HG03108 (cell line): ENCODE measurements around the gene ABCC5.

ENCODE experiments used
- ATAC-seq: cut with Tn5 transposase; IDR thresholded peaks from one replicate; pipeline ENCODE4 v1.9.1; 2021; ENCODE audit warnings: moderate library complexity; ENCODE audit not compliant: unreplicated experiment

ABCC5 gene

DNA sequence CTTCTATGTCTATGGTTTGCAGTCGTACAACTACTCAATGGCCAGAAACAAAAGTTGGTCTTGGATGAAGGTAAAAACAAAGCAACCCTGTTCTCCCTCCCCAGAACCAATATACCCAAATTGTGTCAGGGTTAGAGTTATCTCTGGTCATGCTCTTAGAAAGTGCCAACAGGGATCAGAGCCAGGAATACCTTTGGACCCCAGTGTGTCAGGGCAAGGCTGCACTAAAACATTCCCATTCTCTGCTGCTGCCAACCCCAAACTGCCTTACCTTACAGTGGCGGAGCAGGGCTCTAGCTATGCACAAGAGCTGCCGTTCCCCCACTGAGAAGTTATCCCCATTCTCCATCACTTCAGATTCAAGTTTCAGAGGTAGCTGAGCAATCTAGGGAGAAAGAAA is 90.6 kb downstream of the ABCC5 start:
- ATAC-seq = no peak

DNA sequence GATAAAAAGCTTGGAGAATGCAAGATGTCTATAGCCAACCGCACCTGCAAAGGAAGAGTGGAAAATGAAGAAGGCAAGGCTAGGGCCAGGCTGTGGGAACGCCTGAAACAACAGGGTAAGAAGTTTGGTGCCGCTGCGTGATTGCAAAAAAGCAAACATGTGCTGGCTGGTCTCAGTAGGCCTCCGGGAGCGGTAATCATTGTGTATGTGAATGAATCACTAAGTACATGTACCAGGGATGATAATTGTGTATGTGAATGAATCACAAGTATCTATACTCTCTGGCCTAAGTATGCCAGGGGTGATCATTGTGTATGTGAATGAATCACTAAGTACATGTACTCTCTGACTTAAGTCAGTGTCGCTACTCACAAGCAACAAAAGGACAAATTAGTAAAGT is 92.7 kb downstream of the ABCC5 start:
- ATAC-seq = no peak

DNA sequence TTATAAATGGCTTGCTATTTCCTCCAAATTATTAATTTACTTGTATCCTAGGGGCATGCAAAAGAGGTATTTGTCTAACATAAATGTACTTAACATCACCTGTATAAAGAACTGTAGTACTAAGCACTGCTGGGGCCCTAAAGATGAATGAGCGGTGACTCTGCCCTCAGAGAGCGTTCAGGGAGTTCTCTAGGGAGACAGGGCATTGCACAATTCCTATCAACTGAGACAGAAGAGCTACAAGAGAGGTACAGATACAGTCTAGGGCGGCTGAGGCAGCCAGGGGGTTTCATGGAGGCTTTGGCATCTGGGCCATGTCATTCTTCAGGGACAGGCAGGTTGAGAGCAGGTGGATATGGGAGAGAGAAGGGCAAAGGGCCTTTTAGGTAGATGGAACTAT is 93.1 kb downstream of the ABCC5 start:
- ATAC-seq = no peak

DNA sequence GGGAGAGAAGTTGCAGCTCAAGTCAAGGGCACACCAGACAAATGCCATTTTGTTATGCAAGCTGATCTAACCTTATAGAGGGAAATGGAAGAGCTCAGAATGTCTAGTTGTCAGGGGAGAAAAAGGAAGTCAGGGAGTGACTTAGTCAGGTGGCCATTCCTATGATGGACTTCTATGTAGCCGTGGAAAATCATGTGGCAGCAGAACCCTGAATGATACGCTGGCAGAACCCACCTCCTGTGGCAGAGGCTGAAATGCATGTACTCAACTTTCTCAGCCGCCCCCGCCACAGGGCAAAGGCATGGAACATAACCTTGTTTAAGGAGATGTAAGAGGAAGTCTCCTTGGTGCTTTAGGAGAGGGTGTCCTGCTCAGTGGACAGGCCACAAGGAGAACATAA is 95.3 kb downstream of the ABCC5 start:
- ATAC-seq = no peak

DNA sequence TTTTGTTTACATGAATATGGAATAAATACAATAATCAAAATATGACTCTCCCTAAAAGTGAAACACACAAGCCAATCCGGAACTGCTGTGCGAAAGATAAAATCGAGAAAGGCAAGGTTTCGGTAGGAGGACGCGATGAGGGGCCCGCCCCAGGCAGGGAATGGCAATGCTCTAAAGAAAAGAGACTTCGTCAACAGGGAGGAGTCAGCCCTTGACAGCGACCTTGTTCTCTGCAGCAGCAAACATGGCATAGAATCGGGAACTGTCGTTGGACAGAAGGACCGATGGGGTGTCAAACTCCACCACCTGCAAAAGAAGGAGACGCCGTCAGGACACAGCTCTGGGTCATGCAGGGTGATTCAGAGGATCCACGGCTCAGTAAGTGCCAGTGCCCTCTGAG is 96.6 kb downstream of the ABCC5 start:
- no peak for ATAC-seq

DNA sequence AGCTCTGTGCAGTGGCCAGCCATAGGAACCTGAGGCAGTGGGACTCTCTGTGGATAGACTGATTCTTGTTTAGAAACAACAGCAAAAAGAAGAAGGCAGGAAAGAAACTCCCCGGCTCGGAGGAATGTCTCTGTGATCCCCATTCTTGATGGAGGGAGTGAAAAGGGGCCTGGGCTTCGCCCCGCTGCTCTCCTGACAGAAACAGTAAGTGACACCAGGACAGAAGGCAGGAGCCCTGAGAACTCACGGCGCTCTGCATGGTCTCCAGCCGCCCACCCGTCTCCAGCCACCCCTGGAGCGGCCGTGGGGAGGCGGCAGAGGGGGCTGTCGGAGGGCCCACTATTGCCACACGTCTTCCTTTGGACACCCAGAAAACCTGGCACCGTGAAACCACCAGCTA is 97.3 kb downstream of the ABCC5 start:
- no peak for ATAC-seq

DNA sequence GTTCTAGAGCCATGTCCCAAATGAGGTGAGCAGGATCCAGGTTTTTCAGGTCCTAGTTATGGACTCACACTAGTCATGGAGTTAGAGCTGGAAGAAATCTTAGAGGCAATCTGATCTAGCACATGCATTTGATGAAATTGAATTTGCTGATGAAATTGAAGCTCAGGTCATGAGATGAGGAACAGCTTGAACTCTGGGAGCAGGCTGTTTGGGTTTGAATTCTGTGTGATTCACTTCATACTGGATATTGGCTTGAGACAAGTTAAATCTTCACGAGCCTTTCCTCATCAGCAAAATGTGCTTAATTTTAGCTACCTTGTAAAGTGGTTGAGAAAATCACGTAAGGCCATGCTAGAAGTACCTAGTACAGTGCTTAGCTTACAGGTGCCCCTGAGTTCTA is 99.5 kb downstream of the ABCC5 start:
- ATAC-seq = no peak

DNA sequence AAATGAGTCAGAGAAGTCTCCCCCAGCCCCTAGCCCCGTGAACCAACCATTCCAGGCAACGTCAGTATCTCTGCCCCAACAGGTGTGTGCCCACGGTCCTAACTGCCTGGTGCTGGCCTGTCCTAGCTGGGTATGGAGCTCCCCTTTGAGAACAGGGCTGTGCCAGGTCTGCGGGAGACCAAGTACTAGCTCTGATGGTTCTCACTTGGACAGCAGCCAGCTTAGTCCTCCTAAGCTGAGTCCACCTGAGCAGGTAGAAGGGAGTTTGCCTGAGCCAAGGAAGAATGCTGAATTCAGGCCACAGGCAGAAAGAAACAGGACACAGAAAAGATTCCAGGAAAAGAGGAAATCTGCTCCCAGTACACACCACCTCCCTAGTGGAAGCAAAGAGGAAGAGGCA is 99.9 kb downstream of the ABCC5 start:
- no peak for ATAC-seq

DNA sequence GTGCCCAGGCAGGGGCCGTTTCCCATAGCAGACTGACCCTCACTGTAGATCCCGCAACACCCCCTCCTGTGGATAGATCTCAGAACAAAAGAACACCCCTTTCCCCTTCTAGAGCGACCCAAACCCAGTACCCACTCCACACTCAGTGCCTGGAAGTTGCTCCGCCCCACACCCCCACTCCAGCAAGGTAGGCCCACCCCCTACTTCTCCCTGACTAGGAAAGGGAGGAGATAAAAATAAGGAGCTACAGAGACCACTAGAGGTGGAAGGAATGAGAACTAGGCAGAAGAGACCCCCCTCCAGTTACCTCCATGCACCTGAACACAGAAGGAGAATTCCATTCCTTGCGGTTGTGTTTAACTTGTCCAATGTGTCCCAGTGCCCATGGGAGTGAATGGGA is 102.8 kb downstream of the ABCC5 start:
- no peak for ATAC-seq

DNA sequence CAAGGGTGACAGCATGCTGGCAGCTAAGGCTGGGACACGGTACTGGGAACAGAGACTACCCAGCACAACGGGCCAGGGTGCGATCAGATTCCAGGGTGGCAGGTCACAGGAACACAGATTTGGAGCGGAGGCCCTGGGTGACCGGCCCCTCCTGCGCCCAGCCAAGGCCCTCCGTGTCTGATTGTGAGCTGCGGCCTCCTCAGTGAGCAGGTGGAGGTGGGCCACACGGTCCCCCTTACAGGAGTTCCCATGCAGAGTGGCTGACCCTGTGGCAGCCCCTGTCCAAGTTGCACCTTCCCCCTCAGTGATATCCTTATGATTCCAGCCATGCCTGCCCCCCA is 104.1 kb downstream of the ABCC5 start:
- ATAC-seq = no peak

DNA sequence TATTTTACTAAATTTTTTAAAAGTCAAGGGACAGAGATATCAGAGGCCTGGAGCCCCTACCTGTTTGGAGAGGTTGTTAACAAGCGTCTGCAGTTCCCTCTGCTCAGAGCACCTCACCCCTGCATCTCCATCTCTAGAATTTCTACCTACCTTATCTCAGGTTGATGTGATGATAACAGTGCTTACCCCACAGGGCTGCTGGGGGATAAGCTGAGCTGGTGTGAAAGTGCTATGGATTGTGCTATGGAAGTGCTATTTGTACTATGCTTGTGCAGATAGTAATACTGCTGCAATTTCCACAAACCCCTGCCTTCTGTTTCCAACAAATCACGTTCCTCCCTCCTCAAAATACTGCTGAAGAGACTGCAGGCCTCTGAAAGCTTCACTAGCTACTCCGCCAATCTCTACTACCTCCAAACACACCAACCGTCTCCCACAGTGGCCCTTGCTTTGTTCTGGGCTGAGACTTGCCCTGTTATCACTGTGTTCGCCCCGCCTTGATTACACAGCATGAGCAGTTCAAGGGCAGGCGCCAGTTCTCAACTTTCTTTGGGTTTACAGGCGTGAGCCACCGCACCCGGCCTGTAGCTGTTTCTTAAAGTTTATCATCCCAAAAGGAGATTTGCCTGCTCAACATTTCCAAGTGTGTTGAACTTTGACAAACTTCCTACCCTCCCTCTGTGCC is 104.6 kb downstream of the ABCC5 start:
- no peak for ATAC-seq

DNA sequence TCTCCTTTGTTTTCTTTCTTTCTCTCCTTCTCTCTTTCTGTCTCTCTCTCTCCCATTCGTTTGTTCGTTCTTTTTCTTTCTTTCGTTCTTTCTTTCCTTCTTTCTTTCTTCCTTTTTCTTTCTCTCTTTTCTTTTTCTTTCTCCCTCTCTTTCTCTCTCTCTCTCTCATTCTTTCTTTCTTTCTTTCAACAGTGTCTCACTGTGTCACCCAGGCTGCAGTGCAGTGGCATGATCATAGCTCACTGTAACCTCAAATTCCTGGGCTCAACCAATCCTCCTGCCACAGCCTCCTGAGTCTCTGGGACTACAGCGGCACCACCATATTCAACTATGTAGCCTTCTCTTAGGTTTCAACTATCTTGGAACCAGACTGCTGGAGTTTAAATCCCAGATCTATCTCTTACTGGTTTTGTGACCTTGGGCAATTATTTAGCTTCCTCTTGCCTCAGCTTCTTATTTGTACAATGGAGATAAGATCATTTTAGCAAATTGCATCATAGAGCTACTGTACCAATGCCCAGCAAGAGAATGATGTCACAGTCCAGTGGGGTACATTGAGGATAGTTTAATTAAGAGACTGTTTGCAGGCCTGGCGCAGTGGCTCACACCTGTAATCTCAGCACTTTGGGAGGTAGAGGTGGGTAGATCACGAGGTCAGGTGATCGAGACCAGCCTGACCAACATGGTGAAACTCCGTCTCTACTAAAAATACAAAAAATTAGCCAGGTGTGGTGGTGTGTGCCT is 105.7 kb downstream of the ABCC5 start:
- no peak for ATAC-seq

DNA sequence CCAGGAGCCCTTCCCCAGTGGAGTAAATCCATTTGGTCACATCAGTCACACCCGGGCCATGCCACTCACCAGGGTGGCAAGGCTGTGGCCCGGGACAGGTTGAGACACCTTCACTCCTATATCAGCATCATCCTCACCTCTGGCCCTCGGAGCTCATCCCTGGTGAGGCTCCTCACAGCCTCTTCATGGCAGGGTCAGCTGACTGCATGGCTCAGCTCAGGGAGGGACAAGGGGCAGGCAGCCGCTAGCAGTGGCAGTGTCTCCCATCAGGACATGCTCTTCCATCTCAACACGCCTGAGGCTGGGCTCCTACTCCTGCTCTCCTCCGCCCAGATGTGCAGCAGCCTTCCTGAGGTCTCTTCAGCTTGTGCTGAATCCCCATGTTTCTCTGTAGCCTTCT is 106.6 kb downstream of the ABCC5 start:
- ATAC-seq = no peak

DNA sequence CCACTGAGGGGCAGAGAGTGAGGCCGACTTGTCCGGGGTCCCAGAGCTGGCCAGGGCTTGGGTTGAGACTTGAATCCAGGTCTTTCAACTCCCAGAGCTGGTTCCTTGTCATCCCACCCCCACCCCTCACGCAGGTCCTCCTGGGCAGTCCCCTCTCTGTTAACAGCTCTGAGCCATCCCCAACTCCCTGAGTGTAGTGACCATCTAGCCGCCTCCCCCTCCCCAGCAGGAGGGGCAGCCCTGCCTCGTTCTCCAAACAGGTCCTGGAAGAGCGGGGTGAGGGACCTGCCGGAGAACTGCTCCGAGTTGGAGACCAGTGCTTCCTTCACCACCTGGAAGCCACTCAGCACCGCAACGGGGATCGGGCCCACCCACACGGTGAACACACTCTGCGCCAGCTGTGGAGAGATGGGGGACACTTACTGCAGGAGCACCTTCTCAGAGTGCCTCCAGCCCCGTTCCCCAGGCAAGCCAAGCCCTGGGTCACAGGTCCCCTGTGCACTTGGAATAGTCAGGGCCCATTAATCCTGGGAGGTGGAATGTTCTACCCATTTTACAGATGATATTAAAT is 108.6 kb downstream of the ABCC5 start:
- ATAC-seq = no peak

DNA sequence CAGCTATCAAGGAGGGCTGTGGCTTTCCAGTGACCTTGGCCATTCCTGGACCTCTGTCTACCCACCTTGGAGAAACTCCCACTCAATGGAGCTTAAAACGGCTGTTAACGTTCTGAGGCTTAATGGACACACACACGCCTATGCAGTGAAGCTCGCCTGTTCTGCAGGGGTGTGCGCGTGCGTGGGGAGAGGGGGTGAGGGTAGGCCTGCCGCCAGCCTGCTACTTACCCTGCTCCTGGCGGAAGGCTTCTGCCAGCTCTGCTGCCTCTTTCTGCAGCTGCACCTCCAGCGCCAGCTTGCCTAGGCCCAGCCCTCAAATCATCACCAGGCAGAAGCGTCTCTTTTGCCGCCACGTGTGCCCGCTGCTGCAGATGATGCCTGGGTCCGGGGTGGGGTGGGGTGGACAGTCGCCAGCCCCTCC is 109.8 kb downstream of the ABCC5 start:
- ATAC-seq = no peak

DNA sequence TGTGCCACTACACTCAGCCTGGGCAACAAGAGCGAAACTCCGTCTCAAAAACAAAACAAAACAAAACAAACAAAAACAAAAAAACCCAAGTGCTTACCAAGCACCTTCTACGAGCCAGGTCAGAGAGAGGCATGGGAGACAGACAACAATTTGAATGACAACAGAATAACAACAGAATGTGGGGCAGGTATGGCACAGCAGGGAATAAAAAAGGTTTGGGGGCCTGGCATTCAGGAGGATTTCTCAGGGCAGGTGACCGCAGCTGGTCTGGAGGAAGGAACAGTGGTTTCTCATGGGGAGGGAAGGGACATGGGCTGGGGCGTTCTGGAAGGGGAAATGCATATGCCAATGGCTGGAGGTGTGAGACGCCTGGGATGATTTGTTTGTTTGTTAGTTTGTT is 110.5 kb downstream of the ABCC5 start:
- ATAC-seq = no peak

DNA sequence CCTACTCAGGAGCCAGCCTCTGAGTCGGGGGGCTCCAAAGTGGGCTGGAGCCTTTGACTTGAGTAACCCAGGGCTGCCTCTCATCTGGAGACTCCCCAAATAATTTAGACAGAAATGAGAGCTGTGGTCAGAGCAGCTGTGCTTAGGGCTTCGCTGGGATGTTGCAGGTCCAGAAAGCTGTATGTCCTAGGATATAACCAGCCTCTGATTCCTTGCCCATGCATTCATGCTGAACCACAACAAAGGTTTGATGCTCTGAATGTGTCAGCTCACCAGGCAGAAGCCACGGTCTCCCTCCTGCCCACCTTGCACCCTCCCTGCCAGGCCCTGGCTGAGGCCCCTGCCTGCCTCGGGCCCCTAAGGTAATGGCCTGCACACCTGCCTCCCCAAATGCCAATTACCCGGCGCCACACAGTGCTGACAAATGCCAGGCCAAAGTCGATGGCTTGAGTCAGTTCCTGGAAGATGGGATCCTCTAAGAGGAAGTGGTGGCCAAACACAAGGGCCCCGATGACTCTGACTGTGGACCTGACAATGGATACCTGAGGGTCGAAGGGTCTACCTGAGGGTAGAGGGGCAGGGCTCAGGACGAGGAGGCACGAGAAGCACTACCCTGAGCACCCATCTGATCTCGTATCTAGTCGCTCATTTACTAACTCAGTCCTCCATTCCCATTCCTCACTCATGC is 111.3 kb downstream of the ABCC5 start:
- no peak for ATAC-seq

DNA sequence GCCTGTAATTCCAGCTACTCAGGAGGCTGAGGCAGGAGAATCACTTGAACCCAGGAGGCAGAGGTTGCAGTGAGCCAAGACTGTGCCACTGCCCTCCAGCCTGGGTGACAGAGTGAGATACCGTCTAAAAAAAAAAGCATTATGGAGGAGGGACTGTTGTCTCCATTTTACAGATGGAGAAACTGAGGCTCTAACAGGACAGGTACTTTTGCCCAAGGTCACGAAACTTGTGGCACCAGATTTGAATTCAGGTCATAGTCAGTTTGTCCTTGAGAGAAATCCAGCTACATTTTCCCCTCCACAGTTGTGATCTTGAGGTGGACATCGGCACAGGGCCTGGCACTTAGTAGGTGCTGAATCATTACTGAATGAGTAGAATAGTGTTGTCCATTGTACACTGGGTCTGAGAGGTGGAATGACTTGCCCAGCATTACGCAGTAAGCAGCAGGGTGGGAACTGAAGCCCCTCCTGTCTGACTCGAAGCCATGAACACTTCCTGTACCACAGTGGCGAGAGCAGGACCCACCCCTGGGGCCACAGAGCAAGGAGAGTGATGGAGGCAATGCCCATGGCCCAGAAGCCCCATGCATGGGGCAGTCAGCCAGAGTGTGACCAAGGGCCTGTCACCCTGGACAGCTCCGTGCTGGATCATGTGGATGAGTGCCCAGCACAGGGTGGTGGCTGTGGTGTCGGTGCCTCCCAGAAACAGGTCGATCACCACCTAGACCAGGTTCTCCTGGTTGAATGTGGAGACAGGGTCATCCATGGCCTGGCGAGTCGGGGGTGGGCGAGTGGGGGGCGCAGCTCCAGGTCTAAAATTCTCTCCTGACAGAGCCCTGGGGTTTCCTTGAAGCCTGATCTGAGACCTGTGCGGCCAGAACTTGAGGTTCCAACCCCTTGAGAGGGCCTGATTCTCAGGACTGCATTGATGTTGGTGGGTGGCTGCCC is 112.6 kb downstream of the ABCC5 start:
- no peak for ATAC-seq

DNA sequence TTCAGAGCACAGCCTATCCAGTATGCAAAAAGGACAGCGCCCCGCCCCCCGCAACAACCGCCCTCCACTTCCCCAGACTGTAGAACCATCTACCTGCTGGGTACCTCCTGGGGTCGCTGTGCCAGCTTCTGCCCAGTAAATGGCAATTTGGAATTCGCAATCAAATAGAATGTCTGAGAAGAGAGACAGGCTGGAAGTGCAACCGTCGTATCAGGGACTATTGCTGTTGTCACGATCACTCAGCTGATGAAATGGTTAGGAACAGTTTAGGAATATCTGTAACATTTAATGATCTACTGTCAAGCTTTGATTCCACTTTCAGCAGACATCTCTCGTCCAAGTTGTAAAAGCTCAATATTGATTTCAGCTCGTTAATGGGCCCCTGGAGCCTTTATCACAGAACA is 119.7 kb downstream of the ABCC5 start:
- ATAC-seq = no peak

DNA sequence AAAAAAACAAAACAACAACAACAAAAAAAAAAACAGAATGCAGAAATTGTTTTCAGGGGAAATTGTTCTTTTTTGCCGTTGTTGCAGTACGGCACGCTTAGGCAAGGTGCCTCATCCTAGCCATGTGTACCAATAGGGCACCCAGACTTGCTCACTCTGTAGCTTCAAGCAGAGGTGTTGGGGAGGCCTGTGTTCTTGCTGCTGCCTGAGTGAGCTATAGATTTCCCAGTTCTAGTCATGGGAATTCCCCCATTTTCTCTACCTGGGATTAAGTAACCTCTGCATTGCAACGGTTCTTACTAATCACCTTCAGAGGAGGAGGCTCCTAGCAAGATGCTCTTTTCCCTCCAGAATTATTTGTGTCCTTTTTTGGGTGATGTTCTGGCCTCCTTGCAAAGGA is 120.1 kb downstream of the ABCC5 start:
- ATAC-seq = no peak

DNA sequence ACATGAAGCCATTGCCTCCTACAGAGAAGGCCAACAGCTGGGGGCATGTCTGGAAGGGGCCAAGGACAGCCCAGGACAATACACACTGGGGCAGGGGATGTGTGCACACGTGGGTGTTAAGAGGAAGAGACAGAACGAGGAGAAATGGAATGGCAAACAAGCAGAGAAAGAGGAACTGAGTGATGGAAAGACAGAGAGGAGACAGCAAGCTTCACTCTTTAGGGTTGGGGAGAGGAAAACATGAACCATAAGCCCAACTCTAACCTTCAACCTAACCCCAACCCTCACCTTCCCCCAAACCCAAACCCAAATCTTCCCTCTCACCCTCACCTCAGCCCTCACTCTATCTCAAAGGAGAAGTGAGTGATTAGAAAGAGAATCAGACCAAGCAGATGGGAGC is 121.1 kb downstream of the ABCC5 start:
- no peak for ATAC-seq
